ENCODE measurements around the gene FAM170B. TPM values are rescaled to one million over a fixed set of nuclear protein-coding genes. Genes with fewer than 3 reads are reported as not detected.

Gene FAM170B
- polyA plus RNA-seq, 1 of the 3 experiments (the other 2 are of a cell fraction), result not detected

DNA sequence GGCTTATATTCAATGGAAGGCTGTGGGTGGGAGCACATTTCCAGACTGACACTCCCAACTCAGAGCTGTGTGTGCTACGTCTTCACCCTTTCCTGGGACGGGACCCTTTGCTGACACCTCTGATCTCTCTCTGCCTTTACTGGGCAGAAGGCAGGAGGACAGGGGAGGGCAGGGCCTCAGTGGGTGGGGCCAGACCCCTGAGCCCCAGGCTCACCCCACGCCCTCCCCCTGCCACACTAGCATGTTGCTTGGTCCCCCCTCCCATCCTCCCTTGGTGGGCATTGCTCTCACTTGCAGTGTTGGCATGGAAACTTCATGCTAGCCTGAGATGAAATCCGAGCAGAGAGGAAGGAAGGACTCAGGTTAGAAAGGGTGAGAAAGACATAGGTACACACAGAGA, 36.0 kb upstream of the FAM170B start:
- Histone ChIP-seq H3K4me1 (ENCODE audit: control insufficient read depth in 1 of 2, insufficient read depth in 2 of 2, low read depth in 1 of 2, low read length in 1 of 2) (peaks cover 0 to 20% of the 10 kb centered on the region in 2 experiments; a peak in 1 of 4 replicates), H3K27ac (ENCODE audit: low read depth in 2 of 2, low read length in 1 of 2) (no peak overlapping the region), H2AFZ (ENCODE audit: low read depth) (no peak overlapping the region), H3K4me2 (no peak overlapping the region), H3F3A (replicated peaks; ENCODE audit: insufficient read depth) (no peaks in the 10 kb centered on the region), H3K9me2 (no peaks in the 10 kb centered on the region), H3K9ac (no peak overlapping the region), H3K9me3 (no peaks in the 10 kb centered on the region), H3K79me2 (ENCODE audit: insufficient read depth) (no peaks in the 10 kb centered on the region), H4K20me1 (ENCODE audit: insufficient read depth) (no peaks in the 10 kb centered on the region), H3K36me3 (replicated peaks in 1 of 2; ENCODE audit: control insufficient read depth in 1 of 2, insufficient read depth in 2 of 2, low read length in 1 of 2) (no peaks in the 10 kb centered on the region), H3K4me3 (ENCODE audit: low read depth in 2 of 2, low read length in 1 of 2) (no peak overlapping the region), H3K27me3 (ENCODE audit: insufficient read depth) (no peaks in the 10 kb centered on the region)
- WGBS (ENCODE audit: low lambda C conversion rate), result 5% methylated on average over 2 of the region's 4 CpGs
- TF ChIP-seq, protein P1, sequence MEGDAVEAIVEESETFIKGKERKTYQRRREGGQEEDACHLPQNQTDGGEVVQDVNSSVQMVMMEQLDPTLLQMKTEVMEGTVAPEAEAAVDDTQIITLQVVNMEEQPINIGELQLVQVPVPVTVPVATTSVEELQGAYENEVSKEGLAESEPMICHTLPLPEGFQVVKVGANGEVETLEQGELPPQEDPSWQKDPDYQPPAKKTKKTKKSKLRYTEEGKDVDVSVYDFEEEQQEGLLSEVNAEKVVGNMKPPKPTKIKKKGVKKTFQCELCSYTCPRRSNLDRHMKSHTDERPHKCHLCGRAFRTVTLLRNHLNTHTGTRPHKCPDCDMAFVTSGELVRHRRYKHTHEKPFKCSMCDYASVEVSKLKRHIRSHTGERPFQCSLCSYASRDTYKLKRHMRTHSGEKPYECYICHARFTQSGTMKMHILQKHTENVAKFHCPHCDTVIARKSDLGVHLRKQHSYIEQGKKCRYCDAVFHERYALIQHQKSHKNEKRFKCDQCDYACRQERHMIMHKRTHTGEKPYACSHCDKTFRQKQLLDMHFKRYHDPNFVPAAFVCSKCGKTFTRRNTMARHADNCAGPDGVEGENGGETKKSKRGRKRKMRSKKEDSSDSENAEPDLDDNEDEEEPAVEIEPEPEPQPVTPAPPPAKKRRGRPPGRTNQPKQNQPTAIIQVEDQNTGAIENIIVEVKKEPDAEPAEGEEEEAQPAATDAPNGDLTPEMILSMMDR (IDR thresholded peaks at IDR 0.05), result no peak
- TF ChIP-seq, protein P2, sequence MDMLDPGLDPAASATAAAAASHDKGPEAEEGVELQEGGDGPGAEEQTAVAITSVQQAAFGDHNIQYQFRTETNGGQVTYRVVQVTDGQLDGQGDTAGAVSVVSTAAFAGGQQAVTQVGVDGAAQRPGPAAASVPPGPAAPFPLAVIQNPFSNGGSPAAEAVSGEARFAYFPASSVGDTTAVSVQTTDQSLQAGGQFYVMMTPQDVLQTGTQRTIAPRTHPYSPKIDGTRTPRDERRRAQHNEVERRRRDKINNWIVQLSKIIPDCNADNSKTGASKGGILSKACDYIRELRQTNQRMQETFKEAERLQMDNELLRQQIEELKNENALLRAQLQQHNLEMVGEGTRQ (IDR thresholded peaks at IDR 0.05; ENCODE audit: borderline replicate concordance, low read depth, low read length), result no peak
- TF ChIP-seq FOXJ3 (CRISPR knock-in tag; IDR thresholded peaks at IDR 0.05) (no peak), NRF1 (IDR thresholded peaks at IDR 0.05; ENCODE audit: low read depth, low read length) (no peak), EZH2phosphoT487 (IDR thresholded peaks at IDR 0.05; ENCODE audit: borderline replicate concordance, low read depth) (no peak)
- no peak for DNase-seq
- CTCF ChIA-PET, result no interaction called here
- POLR2A ChIA-PET, result no interaction called here

DNA sequence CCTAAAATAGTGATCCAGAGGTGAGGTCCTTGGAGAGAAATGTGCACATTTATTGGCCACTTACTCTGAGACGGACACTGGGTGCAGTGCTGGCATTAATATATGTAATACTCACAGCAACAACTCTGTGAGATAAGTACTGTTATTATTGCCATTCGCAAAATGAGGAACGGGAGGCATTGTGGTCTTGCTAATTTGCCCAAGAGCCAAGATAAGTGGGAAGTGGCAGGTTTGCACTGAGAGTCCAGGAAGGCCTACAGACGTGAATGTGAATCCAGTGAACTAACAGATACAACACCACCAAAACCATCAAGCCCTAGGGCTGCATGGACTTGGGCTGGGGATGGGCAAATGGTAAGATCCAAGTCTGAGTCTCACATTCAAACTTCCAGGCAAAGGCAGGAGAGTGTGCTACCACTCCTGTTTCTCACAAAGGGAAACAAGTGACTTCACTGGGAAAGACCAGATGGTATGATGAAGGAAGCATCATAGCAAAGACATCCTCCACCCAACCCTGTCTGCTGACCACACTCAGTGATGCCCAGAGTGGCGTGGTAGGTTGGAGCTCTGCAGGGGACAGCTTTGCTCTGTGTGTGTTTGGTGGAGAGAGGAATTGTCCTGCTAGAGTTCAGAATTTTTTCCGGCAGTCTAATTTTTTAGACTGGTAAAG, 35.1 kb upstream of the FAM170B start:
- 58% methylated on average over 6 of the region's 6 CpGs for whole genome bisulfite sequencing (ENCODE audit: low lambda C conversion rate)
- CTCF ChIA-PET, result interaction anchor here (1.3 kb wide), 1 partner anchor 284 kb away, joined by 4 read pairs; no protein-coding TSS in a partner anchor

DNA sequence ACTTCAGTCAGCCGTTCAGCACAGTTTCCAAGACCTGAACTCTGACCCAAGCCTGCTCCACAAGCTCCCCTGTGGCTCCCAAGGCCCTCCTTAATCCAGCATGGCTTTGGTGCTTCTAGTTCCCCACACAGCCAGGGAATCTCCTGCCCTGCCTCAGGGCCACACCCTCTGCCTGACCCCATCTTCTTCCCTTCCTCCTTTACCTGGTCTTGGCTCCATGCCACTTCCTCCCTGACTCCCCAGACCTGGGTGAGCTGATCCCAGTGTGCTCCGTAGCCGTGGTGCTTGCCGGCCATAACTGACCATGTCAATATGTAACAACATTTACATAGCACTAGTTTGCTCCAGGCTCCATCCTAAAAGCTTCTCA, 34.3 kb upstream of the FAM170B start:
- no peaks in the 10 kb centered on the region for H3F3A ChIP-seq (replicated peaks; ENCODE audit: insufficient read depth)
- TF ChIP-seq RAD21 (IDR thresholded peaks at IDR 0.05; ENCODE audit: low read length) (no peak), YY1 (IDR thresholded peaks at IDR 0.05; ENCODE audit: low read depth) (no peak), TEAD4 (IDR thresholded peaks at IDR 0.05; ENCODE audit: borderline replicate concordance, insufficient read depth) (no peak), GATA2 (CRISPR knock-in tag; IDR thresholded peaks at IDR 0.05) (no peak), EP300 (IDR thresholded peaks at IDR 0.05; ENCODE audit: borderline replicate concordance in 1 of 2, low read depth in 1 of 2, low read length in 1 of 2) (no peak), RFX5 (IDR thresholded peaks at IDR 0.05; ENCODE audit: low read length) (no peak), SIN3A (IDR thresholded peaks at IDR 0.05; ENCODE audit: borderline replicate concordance, low read depth, low read length) (no peak), SMC3 (IDR thresholded peaks at IDR 0.05; ENCODE audit: low read depth, low read length) (no peak), TCF12 (IDR thresholded peaks at IDR 0.05) (no peak)
- no peaks in the 10 kb centered on the region for H4K20me1 ChIP-seq (ENCODE audit: insufficient read depth)
- peaks cover 0 to 20% of the 10 kb centered on the region in 2 experiments; a peak in 1 of 4 replicates for H3K4me1 ChIP-seq (ENCODE audit: control insufficient read depth in 1 of 2, insufficient read depth in 2 of 2, low read depth in 1 of 2, low read length in 1 of 2)
- H3K4me2 ChIP-seq, result no peak overlapping the region
- ChIA-PET CTCF (interaction anchor here (1.3 to 1.6 kb wide), 4 partner anchors 22 to 510 kb away, joined by 3 to 5 read pairs (median 4); no protein-coding TSS in a partner anchor), POLR2A (no interaction called here)
- WGBS (ENCODE audit: low lambda C conversion rate), result 49% methylated on average over 4 of the region's 4 CpGs
- no peaks in the 10 kb centered on the region for H3K27me3 ChIP-seq (ENCODE audit: insufficient read depth)
- no peak overlapping the region for H2AFZ ChIP-seq (ENCODE audit: low read depth)
- no peak overlapping the region for H3K9ac ChIP-seq
- no peaks in the 10 kb centered on the region for H3K36me3 ChIP-seq (replicated peaks in 1 of 2; ENCODE audit: control insufficient read depth in 1 of 2, insufficient read depth in 2 of 2, low read length in 1 of 2)
- no peak overlapping the region for H3K27ac ChIP-seq (ENCODE audit: low read depth in 2 of 2, low read length in 1 of 2)
- no peaks in the 10 kb centered on the region for H3K79me2 ChIP-seq (ENCODE audit: insufficient read depth)
- no peaks in the 10 kb centered on the region for H3K9me2 ChIP-seq
- no peaks in the 10 kb centered on the region for H3K9me3 ChIP-seq
- no peak for DNase-seq
- no peak overlapping the region for H3K4me3 ChIP-seq (ENCODE audit: low read depth in 2 of 2, low read length in 1 of 2)

More for the DNA sequence above, 35.1 kb upstream of the FAM170B start:
- H3K9me2 ChIP-seq, result no peaks in the 10 kb centered on the region
- no peak overlapping the region for H3K4me2 ChIP-seq
- POLR2A ChIA-PET, result no interaction called here
- no peaks in the 10 kb centered on the region for H3F3A ChIP-seq (replicated peaks; ENCODE audit: insufficient read depth)
- no peak for DNase-seq
- no peaks in the 10 kb centered on the region for H3K36me3 ChIP-seq (replicated peaks in 1 of 2; ENCODE audit: control insufficient read depth in 1 of 2, insufficient read depth in 2 of 2, low read length in 1 of 2)
- H3K9ac ChIP-seq, result no peak overlapping the region
- no peak overlapping the region for H3K4me3 ChIP-seq (ENCODE audit: low read depth in 2 of 2, low read length in 1 of 2)
- no peaks in the 10 kb centered on the region for H3K9me3 ChIP-seq
- no peak overlapping the region for H2AFZ ChIP-seq (ENCODE audit: low read depth)
- no peaks in the 10 kb centered on the region for H3K79me2 ChIP-seq (ENCODE audit: insufficient read depth)
- TF ChIP-seq MEF2A (IDR thresholded peaks at IDR 0.05; ENCODE audit: borderline replicate concordance, low read depth) (no peak), FOSL2 (IDR thresholded peaks at IDR 0.05; ENCODE audit: borderline replicate concordance, low read depth) (no peak), POLR2AphosphoS5 (IDR thresholded peaks at IDR 0.05; ENCODE audit: low read depth, low read length) (no peak), GATA2 (CRISPR knock-in tag; IDR thresholded peaks at IDR 0.05) (no peak)
- no peaks in the 10 kb centered on the region for H3K27me3 ChIP-seq (ENCODE audit: insufficient read depth)
- no peaks in the 10 kb centered on the region for H4K20me1 ChIP-seq (ENCODE audit: insufficient read depth)
- H3K27ac ChIP-seq (ENCODE audit: low read depth in 2 of 2, low read length in 1 of 2), result no peak overlapping the region
- peaks cover 0 to 20% of the 10 kb centered on the region in 2 experiments; a peak in 1 of 4 replicates for H3K4me1 ChIP-seq (ENCODE audit: control insufficient read depth in 1 of 2, insufficient read depth in 2 of 2, low read depth in 1 of 2, low read length in 1 of 2)

Measured in SK-N-SH (cell line).